SU-DHL-6 (cell line): ENCODE results near the gene ACADM.

ENCODE experiments used
- EZH2phosphoT487 ChIP-seq: fragments of 200-600 bp; sonication (generic), shearing (Covaris generic); conservative IDR thresholded peaks from 2 replicates; pipeline ENCODE4 v1.6.1; 2018; ENCODE audit warnings: mild to moderate bottlenecking, antibody characterized with exemption, low read length, moderate library complexity, mixed read lengths
- TF ChIP-seq, protein P1 (sequence below): fragments of 200-600 bp; sonication (generic); IDR thresholded peaks from one replicate; pipeline ENCODE4 v1.5.1; 2017; ENCODE audit warnings: antibody characterized with exemption, mild to moderate bottlenecking, low read length, moderate library complexity; ENCODE audit not compliant: insufficient read depth, poor library complexity, severe bottlenecking

DNA sequence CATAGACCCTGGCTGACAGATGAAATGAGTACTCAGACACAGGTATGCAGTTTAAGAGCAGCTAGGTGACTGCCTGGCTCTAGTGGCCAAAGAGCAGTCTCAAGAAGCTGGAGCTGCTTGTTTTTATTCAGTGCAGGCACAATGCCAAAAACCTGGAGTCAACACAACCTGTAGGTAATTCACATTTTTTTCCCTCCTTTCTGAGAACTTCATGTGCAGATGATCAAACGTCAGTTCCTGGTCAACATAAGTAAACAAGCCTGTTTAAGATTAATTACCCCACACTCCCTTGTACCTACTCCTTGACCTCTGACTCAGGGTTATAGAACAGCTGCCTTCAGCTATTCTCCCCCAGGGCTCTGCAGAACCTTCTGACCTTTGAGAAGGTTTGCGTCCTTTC, 17.3 kb upstream of the ACADM start:
- TF ChIP-seq, protein P1, sequence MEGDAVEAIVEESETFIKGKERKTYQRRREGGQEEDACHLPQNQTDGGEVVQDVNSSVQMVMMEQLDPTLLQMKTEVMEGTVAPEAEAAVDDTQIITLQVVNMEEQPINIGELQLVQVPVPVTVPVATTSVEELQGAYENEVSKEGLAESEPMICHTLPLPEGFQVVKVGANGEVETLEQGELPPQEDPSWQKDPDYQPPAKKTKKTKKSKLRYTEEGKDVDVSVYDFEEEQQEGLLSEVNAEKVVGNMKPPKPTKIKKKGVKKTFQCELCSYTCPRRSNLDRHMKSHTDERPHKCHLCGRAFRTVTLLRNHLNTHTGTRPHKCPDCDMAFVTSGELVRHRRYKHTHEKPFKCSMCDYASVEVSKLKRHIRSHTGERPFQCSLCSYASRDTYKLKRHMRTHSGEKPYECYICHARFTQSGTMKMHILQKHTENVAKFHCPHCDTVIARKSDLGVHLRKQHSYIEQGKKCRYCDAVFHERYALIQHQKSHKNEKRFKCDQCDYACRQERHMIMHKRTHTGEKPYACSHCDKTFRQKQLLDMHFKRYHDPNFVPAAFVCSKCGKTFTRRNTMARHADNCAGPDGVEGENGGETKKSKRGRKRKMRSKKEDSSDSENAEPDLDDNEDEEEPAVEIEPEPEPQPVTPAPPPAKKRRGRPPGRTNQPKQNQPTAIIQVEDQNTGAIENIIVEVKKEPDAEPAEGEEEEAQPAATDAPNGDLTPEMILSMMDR: no peak
- TF ChIP-seq EZH2phosphoT487: no peak
